ENCODE results near the gene MFN1.

MFN1 gene

DNA sequence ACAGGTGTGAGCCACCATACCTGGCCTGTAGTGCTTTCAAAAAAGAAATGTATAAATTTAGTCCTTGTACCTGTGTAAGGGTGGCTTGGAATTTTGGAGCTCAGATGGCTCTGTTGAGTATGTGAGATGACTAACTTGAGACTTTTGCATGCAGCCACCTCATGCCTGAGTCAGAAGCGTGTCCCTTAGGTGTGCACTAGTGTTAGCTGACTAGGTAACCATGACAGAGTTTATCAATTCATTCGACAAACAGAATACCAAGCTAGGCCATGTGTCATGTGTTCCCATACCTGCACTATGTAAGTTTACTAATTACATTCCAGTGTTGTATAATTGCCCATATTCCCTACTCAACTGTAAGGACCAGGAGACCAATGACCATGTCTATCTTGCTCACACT, 28.6 kb upstream of the MFN1 start:
- no peak overlapping the region for H3K4me3 ChIP-seq (ENCODE audit: insufficient read depth, low read length, poor library complexity, severe bottlenecking)
- H2AFZ ChIP-seq (ENCODE audit: low read depth, low read length, severe bottlenecking), result no peak overlapping the region
- no peaks in the 10 kb centered on the region for H3K36me3 ChIP-seq (ENCODE audit: low read length)
- H3K79me2 ChIP-seq (ENCODE audit: insufficient read depth, low read length), result peaks cover 8% of the 10 kb centered on the region
- H3K27ac ChIP-seq (ENCODE audit: low read depth, low read length), result no peak overlapping the region
- H4K20me1 ChIP-seq (ENCODE audit: low read depth, low read length), result no peaks in the 10 kb centered on the region
- H3K9ac ChIP-seq (ENCODE audit: low read length), result no peak overlapping the region
- H3K4me2 ChIP-seq (ENCODE audit: low read depth, low read length, poor library complexity, severe bottlenecking), result no peak overlapping the region
- no peak for TF ChIP-seq EZH2phosphoT487 (conservative IDR thresholded peaks at IDR 0.05; ENCODE audit: low read length)
- TF ChIP-seq, protein P1, sequence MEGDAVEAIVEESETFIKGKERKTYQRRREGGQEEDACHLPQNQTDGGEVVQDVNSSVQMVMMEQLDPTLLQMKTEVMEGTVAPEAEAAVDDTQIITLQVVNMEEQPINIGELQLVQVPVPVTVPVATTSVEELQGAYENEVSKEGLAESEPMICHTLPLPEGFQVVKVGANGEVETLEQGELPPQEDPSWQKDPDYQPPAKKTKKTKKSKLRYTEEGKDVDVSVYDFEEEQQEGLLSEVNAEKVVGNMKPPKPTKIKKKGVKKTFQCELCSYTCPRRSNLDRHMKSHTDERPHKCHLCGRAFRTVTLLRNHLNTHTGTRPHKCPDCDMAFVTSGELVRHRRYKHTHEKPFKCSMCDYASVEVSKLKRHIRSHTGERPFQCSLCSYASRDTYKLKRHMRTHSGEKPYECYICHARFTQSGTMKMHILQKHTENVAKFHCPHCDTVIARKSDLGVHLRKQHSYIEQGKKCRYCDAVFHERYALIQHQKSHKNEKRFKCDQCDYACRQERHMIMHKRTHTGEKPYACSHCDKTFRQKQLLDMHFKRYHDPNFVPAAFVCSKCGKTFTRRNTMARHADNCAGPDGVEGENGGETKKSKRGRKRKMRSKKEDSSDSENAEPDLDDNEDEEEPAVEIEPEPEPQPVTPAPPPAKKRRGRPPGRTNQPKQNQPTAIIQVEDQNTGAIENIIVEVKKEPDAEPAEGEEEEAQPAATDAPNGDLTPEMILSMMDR (IDR thresholded peaks at IDR 0.05; ENCODE audit: insufficient read depth, low read length, poor library complexity, severe bottlenecking), result no peak
- no peaks in the 10 kb centered on the region for H3K27me3 ChIP-seq (ENCODE audit: low read length)
- peaks cover 5% of the 10 kb centered on the region for H3F3A ChIP-seq (ENCODE audit: insufficient read depth)
- H3K9me2 ChIP-seq (replicated peaks; ENCODE audit: insufficient read depth, low read length), result no peaks in the 10 kb centered on the region
- H3K9me3 ChIP-seq (ENCODE audit: insufficient read depth, low read length), result no peaks in the 10 kb centered on the region

DNA sequence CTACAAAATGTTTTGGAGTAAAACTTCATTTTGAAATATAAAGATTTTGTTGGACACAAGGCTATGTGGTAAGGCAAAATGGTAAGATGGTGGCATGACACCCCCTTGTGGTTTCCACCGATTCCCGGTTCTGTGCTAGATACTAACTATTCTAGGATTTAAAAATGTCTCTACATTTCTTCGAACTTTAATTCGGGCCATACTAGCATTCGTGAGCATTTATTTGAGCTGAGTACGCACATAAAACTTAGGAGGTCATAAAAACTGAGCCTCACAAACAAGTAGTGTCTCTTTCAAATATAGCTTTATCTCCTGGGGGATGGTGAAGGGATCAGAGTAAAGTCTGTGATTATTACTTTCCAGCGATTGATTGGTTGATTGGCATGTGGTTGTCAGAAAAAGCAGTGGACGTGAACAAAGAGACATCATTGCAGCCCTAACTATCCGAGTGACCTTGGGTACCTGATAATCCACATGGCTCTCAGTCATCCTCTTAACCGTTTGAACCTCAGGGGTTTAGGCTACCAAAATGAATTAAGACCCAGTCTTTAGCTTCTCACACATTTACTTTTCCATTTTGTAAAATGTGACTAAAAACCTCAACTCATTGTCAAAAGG, 25.7 kb upstream of the MFN1 start:
- H3K79me2 ChIP-seq (ENCODE audit: insufficient read depth, low read length), result peaks cover 37% of the 10 kb centered on the region
- H2AFZ ChIP-seq (ENCODE audit: low read depth, low read length, severe bottlenecking), result peak overlapping the region; percentile 95
- peak overlapping the region; percentile 54 for H3K4me2 ChIP-seq (ENCODE audit: low read depth, low read length, poor library complexity, severe bottlenecking)
- H3K36me3 ChIP-seq (ENCODE audit: low read length), result no peaks in the 10 kb centered on the region
- H3K9me2 ChIP-seq (replicated peaks; ENCODE audit: insufficient read depth, low read length), result no peaks in the 10 kb centered on the region
- H3K27me3 ChIP-seq (ENCODE audit: low read length), result no peaks in the 10 kb centered on the region
- H3K9ac ChIP-seq (ENCODE audit: low read length), result peak overlapping the region; percentile 91
- no peaks in the 10 kb centered on the region for H3K9me3 ChIP-seq (ENCODE audit: insufficient read depth, low read length)
- no peak for TF ChIP-seq EZH2phosphoT487 (conservative IDR thresholded peaks at IDR 0.05; ENCODE audit: low read length)
- TF ChIP-seq, protein P1 (IDR thresholded peaks at IDR 0.05; ENCODE audit: insufficient read depth, low read length, poor library complexity, severe bottlenecking), result peak; percentile 25
- 0 out of 2 replicates have a peak, but pooled peaks cover 3% of the 10 kb centered on the region for H4K20me1 ChIP-seq (ENCODE audit: low read depth, low read length)
- H3K4me3 ChIP-seq (ENCODE audit: insufficient read depth, low read length, poor library complexity, severe bottlenecking), result peak overlapping the region; percentile 79
- peaks cover 5% of the 10 kb centered on the region for H3F3A ChIP-seq (ENCODE audit: insufficient read depth)
- H3K27ac ChIP-seq (ENCODE audit: low read depth, low read length), result 0 out of 2 replicates have a peak overlapping the region, but pooled peaks have one; percentile 3

DNA sequence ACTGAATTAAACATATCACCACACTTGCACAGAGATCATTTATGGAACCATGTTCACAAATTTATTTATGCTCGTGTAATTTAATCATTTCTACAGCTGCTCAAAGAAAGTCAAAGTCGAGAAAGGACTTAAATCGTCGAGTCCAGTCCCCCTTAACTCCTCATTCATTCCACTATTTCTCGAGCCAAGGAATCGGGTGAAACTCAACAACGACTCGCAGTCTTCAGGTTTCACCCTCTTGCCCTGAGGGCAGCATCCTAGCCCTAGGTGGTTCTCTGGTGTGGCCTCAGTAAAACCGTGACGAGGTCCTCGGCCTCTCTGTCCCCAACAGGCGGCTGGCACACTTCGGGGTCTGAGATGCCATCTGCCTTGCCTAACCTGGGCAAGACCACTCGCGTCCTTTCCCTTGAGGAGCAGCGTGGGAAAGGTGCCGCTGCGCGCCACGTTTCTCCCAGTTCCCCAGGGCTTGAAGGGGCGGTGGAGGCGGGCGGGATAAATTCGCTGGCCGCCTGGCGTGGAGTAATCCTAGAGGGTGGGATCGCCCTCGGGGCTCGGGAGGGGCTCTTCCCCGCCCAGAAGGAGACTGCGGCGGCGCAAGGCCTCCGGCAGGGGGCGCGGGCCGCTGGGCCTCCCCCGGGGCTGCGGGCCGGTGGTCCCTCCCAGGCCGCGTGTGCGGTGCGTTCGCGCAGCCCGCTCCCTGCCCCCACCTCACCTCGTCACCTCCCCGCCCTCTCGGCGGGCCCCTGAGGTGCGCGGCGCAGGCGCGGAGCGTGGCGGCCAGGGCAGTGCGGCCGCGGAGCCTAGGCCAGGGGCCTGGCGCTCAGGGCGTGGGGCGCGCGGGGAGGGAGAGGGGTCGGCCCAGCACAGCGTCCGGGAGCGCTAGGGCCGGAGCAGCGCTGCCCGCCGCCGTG, 25.0 kb upstream of the MFN1 start, which contains the start of gene ZNF639:
Gene ZNF639 (plus strand): TSS at position 746 of the 911 bp plus-strand sequence. CDS start 5,263 bp downstream, outside the sequence.
- H3K27ac ChIP-seq (ENCODE audit: low read depth, low read length), result peak within 1 kb of the TSS; percentile 75
- TF ChIP-seq EZH2phosphoT487 (conservative IDR thresholded peaks at IDR 0.05; ENCODE audit: low read length), result no peak
- TF ChIP-seq, protein P1 (IDR thresholded peaks at IDR 0.05; ENCODE audit: insufficient read depth, low read length, poor library complexity, severe bottlenecking), result peak; percentile 80
- H3K79me2 ChIP-seq (ENCODE audit: insufficient read depth, low read length), result peaks cover 44% of the 10 kb centered on the region
- no peaks in the 10 kb centered on the region for H3K9me2 ChIP-seq (replicated peaks; ENCODE audit: insufficient read depth, low read length)
- peak within 1 kb of the TSS; percentile 91 for H3K9ac ChIP-seq (ENCODE audit: low read length)
- no peaks in the 10 kb centered on the region for H3K27me3 ChIP-seq (ENCODE audit: low read length)
- H3K36me3 ChIP-seq (ENCODE audit: low read length), result peaks cover 3% of the 10 kb centered on the region; the same call in 1 of the 2 replicates
- H2AFZ ChIP-seq (ENCODE audit: low read depth, low read length, severe bottlenecking), result peak within 1 kb of the TSS; percentile 95
- H3K9me3 ChIP-seq (ENCODE audit: insufficient read depth, low read length), result no peaks in the 10 kb centered on the region
- peaks cover 6% of the 10 kb centered on the region; the same call in 1 of the 2 replicates for H4K20me1 ChIP-seq (ENCODE audit: low read depth, low read length)
- peak within 1 kb of the TSS; percentile 79 for H3K4me3 ChIP-seq (ENCODE audit: insufficient read depth, low read length, poor library complexity, severe bottlenecking)
- peaks cover 5% of the 10 kb centered on the region for H3F3A ChIP-seq (ENCODE audit: insufficient read depth)
- H3K4me2 ChIP-seq (ENCODE audit: low read depth, low read length, poor library complexity, severe bottlenecking), result peak within 1 kb of the TSS; percentile 92
